Psoas muscle (tissue), 8 donors: ENCODE results near the gene SNAPC1. TPM values are rescaled to one million over a fixed set of nuclear protein-coding genes. Genes with fewer than 3 reads are reported as not detected.

ENCODE experiments used
- ATAC-seq, 4 donors: fragments of 200-7000 bp; cut with Tn5 transposase; one replicate each; pipeline ENCODE4 v1.9.1; 2020; ENCODE audit warnings: moderate library complexity in 3 of 4, mild to moderate bottlenecking in 2 of 4
- DNase-seq, 2 donors: peaks; one replicate each; pipeline ENCODE4 v3.0.0-alpha.2; 2020
- H3K27ac ChIP-seq: fragments of 200-600 bp; one replicate; pipeline ENCODE4 v1.8.0; 2022
- H3K27me3 ChIP-seq, 3 donors: fragments of 200-600 bp in 1 of 3; one replicate each; pipeline versions ENCODE4 v1.6.1 to v1.8.0; 2013 to 2022; ENCODE audit warnings: low read length in 2 of 3, mild to moderate bottlenecking in 2 of 3, moderate library complexity in 1 of 3; ENCODE audit not compliant: insufficient read depth in 3 of 3
- H3K36me3 ChIP-seq, 2 donors: fragments of 200-600 bp in 1 of 2; one replicate each; pipeline versions ENCODE4 v1.6.1 to v1.8.0; 2013 to 2022; ENCODE audit warnings: low read depth in 1 of 2, mild to moderate bottlenecking in 1 of 2, moderate library complexity in 1 of 2; ENCODE audit not compliant: insufficient read depth in 1 of 2
- H3K4me1 ChIP-seq: fragments of 200-600 bp; one replicate; pipeline ENCODE4 v1.8.0; 2022
- H3K4me3 ChIP-seq: fragments of 200-600 bp; one replicate; pipeline ENCODE4 v1.8.0; 2022; ENCODE audit warnings: mild to moderate bottlenecking
- H3K9me3 ChIP-seq: fragments of 200-600 bp; one replicate; pipeline ENCODE4 v1.8.0; 2022
- WGBS, 3 donors: extraction: QIAGEN DNeasy Blood & Tissue Kit; methylation state at CpG; one replicate each; pipeline versions ENCODE4 v1.1.6 to v1.1.7; 2013; 5-methylcytosine and 5-hydroxymethylcytosine counted together
- intact Hi-C, 2 donors: fragments of 100-400 bp; cut with DNase I; formaldehyde crosslinking; loops; one replicate each; pipeline versions ENCODE4 v1.11.0 to v1.14.2; 2022
- polyA plus RNA-seq, 3 donors: library from polyadenylated mRNA; stranded (reverse); fragments of 200-250 nt; gene quantifications; one replicate each; pipeline ENCODE4 v1.2.3, GENCODE V29; 2013
- total RNA-seq, 4 donors: library from RNA; stranded (reverse); fragmentation: NEBNext Ultra II Directional in 2 of 4; extraction: Animal tissue kit (Norgen Biotek cat#: 25700) in 2 of 4; gene quantifications; one replicate each; pipeline versions ENCODE4 v1.2.1 to v1.2.4, GENCODE V29; 2021 to 2023
- TF ChIP-seq, protein P1 (sequence below): fragments of 200-600 bp; IDR thresholded peaks from one replicate; pipeline ENCODE4 v1.8.0; 2022; ENCODE audit warnings: antibody characterized with exemption
- donor health status: healthy with polysubstance abuse.
- donor health status: DM: no; HTN: no; CAD: no; lungs with moderate emphysema.
- donor health status: Bipolar disorder and iron deficiency.
- donor health status: healthy.
- donor health status: DM: yes; HTN: yes; CAD: no.
- donor health status: DM: no; HTN: no; CAD: no.
- donor health status: DM: no; HTN: no; CAD: no.
- donor health status: DM: yes; HTN: yes; CAD: no.

SNAPC1 gene
- total and polyA plus RNA-seq, 7 donors, result 1.6 to 7.0 (median 4.6) TPM

- H3K4me1 ChIP-seq, result peaks cover 29% of the 10 kb centered on the region
- peaks cover 0 to 45% of the 10 kb centered on the region in 2 donors for H3K36me3 ChIP-seq
- DNase-seq (no peak), ATAC-seq (no peak)
- no peak overlapping the region for H3K4me3 ChIP-seq
- intact Hi-C loops, result loop anchor here in 1 of 2 donors (5.0 kb wide), 1 partner anchor 50 kb away; the partner anchor contains the start of gene HIF1A
- peak overlapping the region; percentile 10 for H3K27ac ChIP-seq
- TF ChIP-seq, protein P1, sequence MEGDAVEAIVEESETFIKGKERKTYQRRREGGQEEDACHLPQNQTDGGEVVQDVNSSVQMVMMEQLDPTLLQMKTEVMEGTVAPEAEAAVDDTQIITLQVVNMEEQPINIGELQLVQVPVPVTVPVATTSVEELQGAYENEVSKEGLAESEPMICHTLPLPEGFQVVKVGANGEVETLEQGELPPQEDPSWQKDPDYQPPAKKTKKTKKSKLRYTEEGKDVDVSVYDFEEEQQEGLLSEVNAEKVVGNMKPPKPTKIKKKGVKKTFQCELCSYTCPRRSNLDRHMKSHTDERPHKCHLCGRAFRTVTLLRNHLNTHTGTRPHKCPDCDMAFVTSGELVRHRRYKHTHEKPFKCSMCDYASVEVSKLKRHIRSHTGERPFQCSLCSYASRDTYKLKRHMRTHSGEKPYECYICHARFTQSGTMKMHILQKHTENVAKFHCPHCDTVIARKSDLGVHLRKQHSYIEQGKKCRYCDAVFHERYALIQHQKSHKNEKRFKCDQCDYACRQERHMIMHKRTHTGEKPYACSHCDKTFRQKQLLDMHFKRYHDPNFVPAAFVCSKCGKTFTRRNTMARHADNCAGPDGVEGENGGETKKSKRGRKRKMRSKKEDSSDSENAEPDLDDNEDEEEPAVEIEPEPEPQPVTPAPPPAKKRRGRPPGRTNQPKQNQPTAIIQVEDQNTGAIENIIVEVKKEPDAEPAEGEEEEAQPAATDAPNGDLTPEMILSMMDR, result no peak
- no peaks in the 10 kb centered on the region for H3K27me3 ChIP-seq
- H3K9me3 ChIP-seq, result no peaks in the 10 kb centered on the region
Observed at GRCh38 chr14:61746881-61747280, 15.3 kb upstream of the SNAPC1 start.

- Histone ChIP-seq H3K9me3 (no peaks in the 10 kb centered on the region), H3K27ac (no peak overlapping the region), H3K36me3 (peaks cover 0 to 40% of the 10 kb centered on the region in 2 donors), H3K27me3 (no peaks in the 10 kb centered on the region), H3K4me3 (no peak overlapping the region), H3K4me1 (peaks cover 32% of the 10 kb centered on the region)
- intact Hi-C loops, result loop anchor here in 1 of 2 donors (5.0 kb wide), 1 partner anchor 50 kb away; the partner anchor contains the start of gene HIF1A
- ATAC-seq, result no peak
- 87 to 94% (median 91%) methylated on average over 3 of the region's 3 CpGs for WGBS, 3 donors
- DNase-seq, result no peak
- TF ChIP-seq, protein P1, result no peak
Observed at GRCh38 chr14:61747342-61747741, 14.9 kb upstream of the SNAPC1 start.

- Histone ChIP-seq H3K36me3 (peaks cover 0 to 28% of the 10 kb centered on the region in 2 donors), H3K9me3 (no peaks in the 10 kb centered on the region), H3K27me3 (no peaks in the 10 kb centered on the region), H3K4me1 (peaks cover 32% of the 10 kb centered on the region), H3K4me3 (peak overlapping the region; percentile 68), H3K27ac (peak overlapping the region; percentile 92)
- ATAC-seq, result peak in 2 of 4 donors; percentile 29 to 37
- intact Hi-C loops, result loop anchor here in 1 of 2 donors (5.0 kb wide), 1 partner anchor 52 kb away; the partner anchor contains the start of gene HIF1A
- TF ChIP-seq, protein P1, result no peak
- DNase-seq, result no peak
- WGBS, 3 donors, result 12 to 36% (median 17%) methylated on average over 3 of the region's 3 CpGs
Observed at GRCh38 chr14:61749264-61749663, 13.0 kb upstream of the SNAPC1 start.

GRCh38 chr14:61749867-61750266 lies 12.4 kb upstream of the SNAPC1 start:
- WGBS, 3 donors, result 25 to 39% (median 31%) methylated on average over 3 of the region's 3 CpGs
- TF ChIP-seq, protein P1, result no peak
- Histone ChIP-seq H3K4me1 (peaks cover 32% of the 10 kb centered on the region), H3K4me3 (peak overlapping the region; percentile 68), H3K9me3 (no peaks in the 10 kb centered on the region), H3K27ac (peak overlapping the region; percentile 92), H3K27me3 (no peaks in the 10 kb centered on the region), H3K36me3 (peaks cover 0 to 27% of the 10 kb centered on the region in 2 donors)
- DNase-seq (no peak), ATAC-seq (peak; percentile 44 to 72 (median 50))
- intact Hi-C loops, result loop anchor here in 1 of 2 donors (5.0 kb wide), 1 partner anchor 53 kb away; the partner anchor contains the start of gene HIF1A
